Suppressor macrophage (primary cell): ENCODE results near the gene PSMD4.
"Not testable (repeated sequence)": the region's sequence is repeated elsewhere in the genome, so short reads cannot be mapped to it uniquely, and the experiment has no call there.

Experiments
- DNase-seq, 4 experiments: peaks; one replicate each; pipeline ENCODE4 v3.0.0-alpha.2; 2020 to 2022
- total RNA-seq, 17 experiments: gene quantifications; one replicate each; lab custom pipeline; 2026; ENCODE audit warnings: mixed read lengths in 6 of 17, inconsistent platforms in 3 of 17; lab: John Stamatoyannopoulos, UW

The PSMD4 gene
- 60.8 to 134 (median 102) reads per million in 17 experiments for total RNA-seq

GRCh38 chr1:151254217-151255213 is at the start of gene PSMD4:
TSS of gene PSMD4 (plus strand) at chr1:151254734. CDS start at chr1:151254783, 49 bp downstream.
- DNase-seq: peak; percentile 98 to 99 (median 98)

- DNase-seq: not testable (repeated sequence)
Measured at GRCh38 chr1:151205381-151205965, 49.1 kb upstream of the PSMD4 start.

GRCh38 chr1:151210830-151211229 is 43.7 kb upstream of the PSMD4 start:
- DNase-seq: no peak

DNA sequence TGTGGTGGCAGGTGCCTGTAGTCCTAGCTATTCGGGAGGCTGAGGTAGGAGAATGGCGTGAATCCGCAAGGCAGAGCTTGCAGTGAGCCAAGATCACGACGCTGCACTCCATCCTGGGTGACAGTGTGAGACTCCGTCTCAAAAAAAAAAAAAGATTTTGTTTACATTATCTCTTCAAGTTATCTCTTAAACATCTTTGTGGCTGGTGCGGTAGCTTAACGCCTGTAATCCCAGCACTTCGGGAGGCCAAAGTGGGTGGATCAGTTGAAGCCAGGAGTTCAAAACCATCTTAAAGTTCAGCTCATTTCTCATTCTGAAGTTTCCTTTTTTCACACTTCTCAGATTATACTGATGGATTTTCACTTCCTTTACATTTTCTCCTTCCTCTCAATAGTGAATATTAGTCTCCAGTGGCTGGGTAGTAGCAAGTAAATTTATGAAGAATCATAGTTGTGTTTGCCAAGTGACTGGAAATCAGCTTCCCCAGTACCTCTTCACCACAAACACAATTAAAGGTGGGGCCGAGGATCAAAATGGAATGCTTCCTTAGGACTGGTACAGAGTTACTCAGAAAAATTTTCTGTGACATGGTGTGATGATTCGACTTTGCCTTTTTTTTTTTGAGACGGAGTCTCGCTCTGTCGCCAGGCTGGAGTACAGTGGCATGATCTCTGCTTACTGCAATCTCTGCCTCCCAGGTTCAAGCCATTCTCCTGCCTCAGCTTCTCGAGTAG is 42.4 kb upstream of the PSMD4 start:
- no peak for DNase-seq

GRCh38 chr1:151213560-151213959 is 41.0 kb upstream of the PSMD4 start:
- DNase-seq: no peak

DNA sequence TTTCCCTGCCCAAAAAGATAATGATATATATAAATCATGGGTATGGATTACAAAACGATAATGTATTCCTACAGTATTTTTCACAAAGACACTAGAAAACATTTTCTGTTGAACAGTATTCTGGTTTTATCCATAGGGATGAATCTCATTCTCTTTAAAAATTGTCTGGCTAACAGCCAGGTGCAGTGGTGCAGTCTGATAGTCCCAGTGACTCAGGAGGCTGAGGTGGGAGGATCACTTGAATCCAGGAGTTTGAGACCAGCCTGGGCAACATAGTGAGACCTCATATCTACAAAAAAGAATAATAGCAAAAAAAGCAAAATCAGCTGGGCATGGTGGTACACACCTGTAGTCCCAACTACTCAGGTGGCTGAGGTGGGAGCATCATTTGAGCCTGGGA is 32.9 kb upstream of the PSMD4 start:
- DNase-seq: no peak

- DNase-seq: no peak
Measured at GRCh38 chr1:151222130-151222529, 32.4 kb upstream of the PSMD4 start.

DNA sequence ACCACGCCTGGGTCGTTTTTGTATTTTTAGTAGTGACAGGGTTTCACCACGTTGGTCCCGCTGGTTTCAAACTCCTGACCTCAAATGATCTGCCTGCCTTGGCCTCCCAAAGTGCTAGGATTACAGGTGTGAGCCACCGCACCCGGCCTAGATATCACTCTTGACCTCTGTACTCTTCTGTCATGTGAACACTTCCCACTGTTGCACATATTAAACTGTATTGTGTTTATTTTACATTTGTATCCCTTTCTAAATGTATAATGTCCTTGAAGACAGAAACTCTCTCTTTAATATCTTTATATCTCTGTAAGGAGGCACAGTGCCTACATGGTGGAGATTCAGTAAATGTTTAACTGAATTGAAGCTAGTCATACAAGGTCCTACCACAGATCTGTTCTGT is 19.3 kb upstream of the PSMD4 start:
- DNase-seq: no peak

DNA sequence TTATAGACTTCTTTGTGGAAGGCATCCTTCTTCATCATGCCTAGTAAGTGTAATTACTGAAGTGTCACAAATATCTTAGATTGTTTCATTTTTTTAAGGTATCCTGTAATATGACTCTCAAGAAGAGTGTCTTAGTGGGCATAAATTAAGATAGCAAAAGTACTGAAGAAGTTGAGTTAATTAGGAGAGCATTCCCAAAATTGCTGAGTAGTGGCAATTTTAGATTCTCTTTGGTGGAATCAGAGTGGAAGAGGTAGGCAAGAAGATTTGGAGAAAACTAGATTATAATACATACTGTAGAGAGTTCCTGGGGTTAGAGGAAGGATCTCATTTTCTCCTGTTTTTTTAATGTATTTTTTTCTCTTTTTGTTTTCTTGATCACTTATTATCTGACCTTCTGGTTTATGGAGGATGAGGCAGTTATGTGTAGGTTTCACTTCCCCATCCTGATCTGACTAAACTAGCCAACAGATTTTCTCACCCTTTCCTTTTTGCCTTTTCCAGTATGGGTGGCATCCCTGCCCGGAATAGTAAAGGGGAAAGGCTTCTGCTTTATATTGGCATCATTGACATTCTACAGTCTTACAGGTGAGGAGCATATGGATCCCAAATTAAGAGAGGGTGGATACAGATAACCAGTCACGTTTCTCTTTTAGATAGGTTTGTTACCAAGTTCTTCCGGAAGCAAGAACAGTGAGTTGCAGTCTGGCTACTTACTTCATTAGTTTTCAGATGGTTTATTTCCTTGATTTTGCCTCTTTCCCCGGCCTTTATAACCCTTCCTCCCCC is 16.7 kb upstream of the PSMD4 start:
- peak in 3 of 4 experiments; percentile 21 to 59 (median 51) for DNase-seq

DNA sequence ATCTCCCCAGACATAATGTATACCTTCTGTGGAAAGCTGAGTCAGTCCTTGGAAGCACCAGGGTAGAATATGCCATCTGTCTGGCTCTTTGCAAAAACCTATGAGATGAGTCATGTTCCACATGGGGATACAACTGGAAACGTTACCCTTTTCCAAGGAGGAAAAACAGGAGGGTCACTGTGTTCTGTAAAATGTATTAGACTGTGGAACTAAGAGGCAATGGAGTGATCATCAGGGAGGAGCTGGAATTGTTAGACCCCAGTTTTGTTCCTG is 16.1 kb upstream of the PSMD4 start:
- no peak for DNase-seq

- no peak for DNase-seq
Measured at GRCh38 chr1:151242442-151242841, 12.1 kb upstream of the PSMD4 start.

GRCh38 chr1:151243683-151244216 is 10.8 kb upstream of the PSMD4 start:
- no peak for DNase-seq

- peak; percentile 11 to 52 (median 46) for DNase-seq
Measured at GRCh38 chr1:151246786-151247185, 7.7 kb upstream of the PSMD4 start.

DNA sequence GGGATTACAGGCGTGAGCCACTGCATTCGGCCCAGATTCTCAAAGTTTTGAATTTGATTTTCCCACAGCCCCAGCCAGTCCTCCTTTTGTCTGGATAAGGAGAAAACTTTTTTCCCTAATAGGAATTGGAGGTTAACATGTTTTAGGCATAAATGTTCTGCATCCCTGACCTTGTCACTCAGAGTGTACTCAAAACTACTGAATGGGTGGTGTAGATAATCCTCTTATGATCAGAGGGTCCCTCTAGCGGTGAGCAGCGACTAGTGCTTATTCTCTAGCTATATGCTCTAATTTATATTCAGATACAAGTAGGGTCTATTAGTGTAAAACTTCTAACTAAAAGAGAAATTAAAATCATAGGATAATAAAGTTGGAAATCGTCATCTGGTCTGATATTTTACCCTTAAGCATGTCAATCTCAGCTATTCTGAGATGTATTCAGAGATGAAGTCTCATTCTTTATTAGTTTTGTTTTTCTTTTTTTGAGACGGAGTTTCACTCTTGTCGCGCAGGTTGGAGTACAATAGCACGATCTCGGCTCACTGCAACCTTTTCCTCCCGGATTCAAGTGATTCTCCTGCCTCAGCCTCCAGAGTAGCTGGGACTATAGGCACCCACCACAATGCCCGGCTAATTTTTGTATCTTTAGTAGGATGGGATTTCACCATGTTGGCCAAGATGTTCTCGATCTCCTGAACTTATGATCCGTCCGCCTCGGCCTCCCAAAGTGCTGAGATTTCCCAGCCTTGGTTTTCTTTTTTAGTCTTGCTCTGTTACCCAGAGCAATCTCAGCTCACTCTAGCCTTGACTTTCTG is 2.7 kb upstream of the PSMD4 start:
- DNase-seq: peak; percentile 76 to 91 (median 85)

DNA sequence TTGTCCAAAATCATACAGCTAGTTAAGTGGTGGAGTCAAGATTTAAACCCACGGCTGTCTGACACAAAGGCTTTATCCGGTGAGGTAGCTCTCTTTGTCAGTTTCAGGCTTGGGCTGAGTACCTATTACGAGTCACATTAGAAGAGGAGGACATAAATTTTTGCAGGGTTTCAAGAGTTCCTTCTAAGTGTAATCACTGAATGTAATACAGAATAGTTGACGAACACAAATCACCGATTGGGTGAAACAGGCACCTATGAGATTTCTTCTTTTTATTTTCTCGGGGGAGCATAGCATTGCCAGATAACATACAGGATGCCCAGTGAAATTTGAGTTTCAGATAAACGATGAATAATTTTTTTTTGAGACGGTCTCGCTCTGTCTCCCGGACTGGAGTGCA is 847 bp downstream of the PSMD4 start:
- DNase-seq: peak in 1 of 4 experiments; percentile 8

DNA sequence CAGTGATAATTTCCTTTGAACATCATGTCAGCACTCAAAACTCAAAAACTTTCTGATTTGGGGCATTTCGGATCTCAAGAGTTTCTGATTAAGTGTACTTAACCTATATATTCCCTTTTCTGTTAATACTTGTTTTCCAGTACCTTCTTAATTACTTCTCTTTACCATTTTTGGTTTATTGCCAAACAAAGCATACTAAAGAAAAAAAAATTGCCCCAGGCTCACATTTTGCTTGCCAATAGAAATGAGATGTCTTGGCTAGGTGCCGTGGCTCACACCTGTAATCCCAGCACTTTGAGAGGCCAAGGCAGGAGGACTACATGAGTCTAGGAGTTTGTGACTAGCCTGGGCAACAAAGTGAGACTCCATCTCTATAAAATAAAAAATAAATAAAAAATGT is 4.8 kb downstream of the PSMD4 start:
- DNase-seq: no peak

- DNase-seq: no peak
Measured at GRCh38 chr1:151265446-151266236, 11.1 kb downstream of the PSMD4 start.

- DNase-seq: no peak
Measured at GRCh38 chr1:151266315-151266714, 11.8 kb downstream of the PSMD4 start.

GRCh38 chr1:151266821-151267220 is 12.3 kb downstream of the PSMD4 start:
- no peak for DNase-seq

DNA sequence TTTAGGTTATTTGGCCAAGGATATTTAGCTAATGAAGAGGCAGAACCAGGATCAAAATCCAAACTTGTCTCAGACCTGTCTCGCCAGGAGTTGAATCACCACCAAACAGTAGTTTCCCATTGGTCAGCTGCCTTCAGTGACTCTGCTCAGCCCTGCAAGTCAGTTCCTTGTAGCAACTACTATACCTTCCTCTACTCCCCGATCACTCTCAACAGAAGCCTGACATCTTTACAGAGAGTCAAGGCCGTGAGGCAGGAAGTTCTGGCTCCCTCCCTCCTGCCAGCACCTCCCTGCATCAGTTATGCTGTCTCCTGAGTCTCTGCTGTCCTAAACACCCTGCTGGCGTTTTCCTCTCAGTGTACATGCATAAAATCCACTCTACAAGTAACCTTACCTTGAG is 13.2 kb downstream of the PSMD4 start:
- no peak for DNase-seq
